Loucy (cell line): Measurements from ENCODE around the gene HSD17B7.

Source experiments
- CTCF ChIP-seq: fragments of 200-600 bp; sonication (generic); conservative IDR thresholded peaks from 2 replicates; pipeline ENCODE4 v1.5.1; 2014; ENCODE audit warnings: mild to moderate bottlenecking, antibody characterized with exemption, low read length
- EZH2phosphoT487 ChIP-seq: fragments of 200-600 bp; IDR thresholded peaks from 2 replicates; pipeline ENCODE4 v1.6.1; 2018; ENCODE audit warnings: antibody characterized with exemption, mild to moderate bottlenecking, moderate library complexity, borderline replicate concordance

GRCh38 chr1:162856260-162856659, 65.8 kb downstream of the HSD17B7 start:
- TF ChIP-seq CTCF (no peak), EZH2phosphoT487 (no peak)
